HT-29 (cell line): ENCODE data around the gene ARHGAP6. TPM values are rescaled to one million over a fixed set of nuclear protein-coding genes. Genes with fewer than 3 reads are reported as not detected.

Experiments used
- DNase-seq: peaks from one replicate; pipeline ENCODE4 v3.0.0-alpha.2; 2015; ENCODE audit warnings: low spot score
- total RNA-seq: library from RNA; depleted of rRNA; stranded (reverse); fragments of >200 nt; shearing (Covaris generic); gene quantifications from 2 replicates; pipeline ENCODE4 v1.2.3, GENCODE V29; 2014; rRNA removed

The ARHGAP6 gene, protein sequence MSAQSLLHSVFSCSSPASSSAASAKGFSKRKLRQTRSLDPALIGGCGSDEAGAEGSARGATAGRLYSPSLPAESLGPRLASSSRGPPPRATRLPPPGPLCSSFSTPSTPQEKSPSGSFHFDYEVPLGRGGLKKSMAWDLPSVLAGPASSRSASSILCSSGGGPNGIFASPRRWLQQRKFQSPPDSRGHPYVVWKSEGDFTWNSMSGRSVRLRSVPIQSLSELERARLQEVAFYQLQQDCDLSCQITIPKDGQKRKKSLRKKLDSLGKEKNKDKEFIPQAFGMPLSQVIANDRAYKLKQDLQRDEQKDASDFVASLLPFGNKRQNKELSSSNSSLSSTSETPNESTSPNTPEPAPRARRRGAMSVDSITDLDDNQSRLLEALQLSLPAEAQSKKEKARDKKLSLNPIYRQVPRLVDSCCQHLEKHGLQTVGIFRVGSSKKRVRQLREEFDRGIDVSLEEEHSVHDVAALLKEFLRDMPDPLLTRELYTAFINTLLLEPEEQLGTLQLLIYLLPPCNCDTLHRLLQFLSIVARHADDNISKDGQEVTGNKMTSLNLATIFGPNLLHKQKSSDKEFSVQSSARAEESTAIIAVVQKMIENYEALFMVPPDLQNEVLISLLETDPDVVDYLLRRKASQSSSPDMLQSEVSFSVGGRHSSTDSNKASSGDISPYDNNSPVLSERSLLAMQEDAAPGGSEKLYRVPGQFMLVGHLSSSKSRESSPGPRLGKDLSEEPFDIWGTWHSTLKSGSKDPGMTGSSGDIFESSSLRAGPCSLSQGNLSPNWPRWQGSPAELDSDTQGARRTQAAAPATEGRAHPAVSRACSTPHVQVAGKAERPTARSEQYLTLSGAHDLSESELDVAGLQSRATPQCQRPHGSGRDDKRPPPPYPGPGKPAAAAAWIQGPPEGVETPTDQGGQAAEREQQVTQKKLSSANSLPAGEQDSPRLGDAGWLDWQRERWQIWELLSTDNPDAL (N-terminal part only)
- total RNA-seq: 0.10 TPM in 1 of 2 replicates, not detected in the other

DNA sequence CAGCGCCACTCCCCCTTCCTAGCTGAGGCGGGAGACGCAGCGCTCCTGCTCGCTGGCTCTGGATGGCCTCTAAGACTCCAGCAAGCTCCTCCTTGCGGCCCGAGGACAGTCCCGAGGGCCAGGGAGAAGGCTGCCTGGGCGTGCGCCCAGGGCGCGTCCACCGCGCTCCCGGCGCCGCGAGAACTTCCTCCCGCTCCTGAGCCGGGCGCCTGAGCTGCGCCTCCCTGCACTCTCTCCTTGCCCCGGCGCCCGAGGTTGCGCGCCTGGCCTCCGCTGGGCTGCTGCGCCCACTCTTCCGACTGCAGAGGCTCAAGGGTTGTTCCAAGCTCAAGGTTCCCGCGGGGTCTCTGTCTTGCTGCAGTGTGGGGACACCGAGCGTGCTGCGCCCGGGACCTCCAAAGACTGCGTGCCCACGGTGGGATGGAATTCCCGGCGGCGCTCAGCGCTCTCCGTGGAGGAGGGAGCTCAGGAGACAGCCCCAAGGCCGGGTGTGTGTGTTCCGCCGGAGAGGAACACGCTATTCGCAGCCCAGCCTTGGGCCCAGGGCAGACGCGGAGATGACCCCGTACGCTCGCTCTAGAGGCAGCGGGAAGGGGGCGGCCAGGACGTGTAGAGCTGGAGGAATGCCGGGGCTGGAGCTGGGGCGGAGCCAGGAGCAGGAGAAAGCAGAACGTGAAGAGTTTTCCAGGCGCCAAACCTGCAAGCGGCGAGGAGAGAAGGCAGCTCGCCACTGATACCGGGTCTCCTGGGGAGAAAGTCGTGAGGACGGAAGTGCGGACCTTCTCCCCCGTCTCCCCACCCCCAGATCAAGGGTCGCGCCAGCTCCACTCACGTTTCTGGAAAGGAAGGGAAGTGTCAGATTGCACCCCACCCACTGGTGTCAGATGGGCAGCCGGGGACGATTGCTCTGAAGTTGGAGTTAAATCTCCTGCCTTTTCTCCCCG, at the start of gene ARHGAP6:
ARHGAP6 (minus strand) TSS at position 753 of the 944 bp plus-strand sequence. CDS start 1,092 bp downstream, outside the sequence.
- DNase-seq: no peak

- DNase-seq: no peak
Measured at GRCh38 chrX:11704725-11705495, 39.2 kb upstream of the ARHGAP6 start.

- DNase-seq: no peak
Measured at GRCh38 chrX:11703855-11704254, 38.1 kb upstream of the ARHGAP6 start.

- DNase-seq: no peak
Measured at GRCh38 chrX:11702965-11703631, 37.4 kb upstream of the ARHGAP6 start.

DNA sequence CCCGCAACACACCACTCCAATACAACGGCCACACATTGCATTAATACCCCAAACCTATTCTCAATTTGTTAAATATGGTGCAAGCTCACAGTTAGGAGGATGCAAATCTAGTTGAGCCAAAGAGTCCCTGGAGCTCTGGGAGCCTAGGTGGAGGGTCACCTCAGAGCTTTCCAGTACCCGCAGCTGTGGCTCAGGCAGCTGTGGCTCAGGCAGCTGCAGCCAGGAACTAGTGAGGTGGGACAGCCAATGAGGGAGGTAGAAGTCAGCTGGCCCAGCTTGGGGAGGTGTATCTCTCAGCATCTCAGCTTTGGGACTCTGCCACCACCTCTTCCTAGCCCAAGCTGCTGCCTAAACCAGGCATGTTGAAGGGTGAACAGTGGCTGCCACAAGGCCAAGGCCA, 36.7 kb upstream of the ARHGAP6 start:
- no peak for DNase-seq

GRCh38 chrX:11698702-11699101, 33.0 kb upstream of the ARHGAP6 start:
- no peak for DNase-seq

DNA sequence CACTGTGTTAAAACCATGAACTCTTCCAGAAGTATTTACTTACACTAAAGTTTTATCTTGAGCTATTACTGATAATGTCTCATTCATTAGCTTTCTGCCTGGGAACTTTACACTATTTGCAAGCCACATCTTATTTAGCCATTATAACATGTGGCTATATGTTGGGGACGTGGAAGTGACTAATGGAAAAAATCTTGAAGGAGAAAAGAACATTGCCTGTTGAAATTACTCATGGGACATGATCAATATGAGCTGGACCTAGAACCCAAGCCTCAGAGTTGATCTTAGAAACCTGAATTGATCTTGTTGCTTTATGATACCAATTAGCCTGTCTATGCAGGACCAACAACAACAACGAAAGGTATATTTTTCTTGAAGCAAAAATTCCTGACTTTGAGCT, 22.5 kb upstream of the ARHGAP6 start:
- DNase-seq: no peak

DNA sequence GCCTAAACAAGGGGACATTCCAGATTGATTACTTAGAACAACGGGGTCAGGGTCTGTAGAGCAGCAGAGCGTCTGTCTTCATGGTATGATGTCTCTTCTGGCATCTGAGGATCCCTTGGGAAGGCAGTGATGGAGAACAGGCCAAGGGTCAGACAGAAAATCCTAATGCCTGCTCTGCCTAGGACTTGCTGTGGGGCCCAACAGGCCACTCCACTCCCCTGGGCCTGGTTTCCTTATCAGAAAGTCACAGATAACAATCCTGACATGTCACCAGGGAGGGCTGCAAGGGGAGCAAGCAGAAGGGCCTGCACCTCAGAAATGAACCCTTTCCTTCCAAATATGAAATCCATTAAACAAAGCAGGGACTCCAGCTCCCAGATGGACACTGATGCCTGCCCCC, 21.4 kb upstream of the ARHGAP6 start:
- no peak for DNase-seq

DNA sequence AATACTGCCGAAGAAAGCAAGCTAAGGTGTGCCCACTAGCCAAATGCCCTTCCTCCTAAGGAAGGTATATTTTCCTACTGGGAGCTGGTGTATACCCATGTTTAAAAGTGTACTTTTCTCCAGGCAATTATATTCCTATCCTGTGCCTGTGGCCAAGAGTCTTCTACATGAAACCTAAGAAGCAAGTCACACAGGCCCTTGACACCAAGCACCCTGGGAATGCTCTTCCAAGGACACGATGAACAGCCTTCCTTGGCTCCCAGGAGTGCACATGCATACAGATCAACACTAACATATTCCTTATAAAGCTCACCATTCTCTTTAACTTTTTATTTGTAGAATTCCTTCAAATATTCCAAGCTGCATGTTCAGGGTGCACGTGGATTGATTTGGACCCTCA, 17.3 kb upstream of the ARHGAP6 start:
- no peak for DNase-seq

DNA sequence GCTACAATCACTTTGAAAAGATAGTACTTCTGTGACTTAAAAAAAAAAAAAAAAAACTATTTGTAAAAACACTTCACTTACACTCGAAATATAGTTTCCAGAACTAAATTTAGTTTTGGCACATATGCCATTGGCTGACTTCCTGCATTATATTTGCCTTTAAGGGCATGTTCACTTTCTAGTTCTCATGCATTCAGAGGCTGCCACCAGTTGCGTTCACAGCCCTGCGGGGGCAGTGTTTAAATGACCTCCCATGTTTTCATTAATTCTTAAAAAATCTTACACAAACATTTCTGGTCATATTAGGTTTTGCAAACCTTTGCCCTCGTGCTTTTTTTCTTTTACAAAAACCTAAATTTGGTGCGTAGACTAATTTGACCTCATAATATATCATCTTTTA, 12.4 kb upstream of the ARHGAP6 start:
- DNase-seq: no peak

GRCh38 chrX:11672213-11672612, 6.5 kb upstream of the ARHGAP6 start:
- no peak for DNase-seq

DNA sequence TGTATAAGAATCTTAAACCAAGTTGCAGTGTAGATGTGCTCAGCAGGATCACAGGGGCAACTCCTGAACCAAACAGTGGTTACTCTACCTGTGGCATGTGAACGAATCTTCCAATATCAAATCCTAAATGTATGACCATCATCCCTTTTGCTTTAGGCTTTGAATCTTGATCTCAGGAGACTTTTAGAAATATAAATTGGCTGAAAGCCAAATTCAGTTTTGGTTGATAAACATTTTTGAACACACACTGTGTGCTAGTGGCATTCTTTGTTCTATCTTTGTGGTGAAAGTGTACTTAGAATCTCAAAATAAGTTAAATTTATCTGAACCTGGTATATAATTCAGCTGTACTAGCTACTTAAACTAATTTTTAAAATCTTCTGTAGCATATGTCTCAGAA, 4.6 kb upstream of the ARHGAP6 start:
- DNase-seq: no peak

- DNase-seq: no peak
Measured at GRCh38 chrX:11666952-11667685, 1.4 kb upstream of the ARHGAP6 start.

DNA sequence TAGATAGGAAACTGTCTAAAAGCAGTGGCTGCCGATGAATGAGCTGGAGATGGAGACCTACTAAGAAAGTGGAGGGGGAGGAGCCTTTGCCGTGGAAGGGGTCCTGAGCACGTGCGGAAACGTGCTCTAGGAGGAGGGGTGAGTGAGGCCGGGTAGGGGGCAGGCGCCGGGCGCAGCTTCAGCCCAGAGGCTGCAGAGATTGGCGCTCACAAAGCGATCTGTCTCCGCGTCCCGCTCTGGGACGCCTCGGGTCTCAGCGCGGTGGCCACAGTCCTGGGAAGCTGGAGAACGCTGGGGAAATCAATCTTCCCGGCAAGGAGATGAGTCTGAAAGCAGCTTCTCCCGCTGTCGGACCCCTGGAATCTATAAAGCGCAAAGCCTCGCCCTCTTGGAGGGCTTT, 444 bp upstream of the ARHGAP6 start:
- no peak for DNase-seq

GRCh38 chrX:11664211-11665167, 1.2 kb downstream of the ARHGAP6 start:
- no peak for DNase-seq

GRCh38 chrX:11663875-11664210, 1.9 kb downstream of the ARHGAP6 start:
- DNase-seq: no peak

DNA sequence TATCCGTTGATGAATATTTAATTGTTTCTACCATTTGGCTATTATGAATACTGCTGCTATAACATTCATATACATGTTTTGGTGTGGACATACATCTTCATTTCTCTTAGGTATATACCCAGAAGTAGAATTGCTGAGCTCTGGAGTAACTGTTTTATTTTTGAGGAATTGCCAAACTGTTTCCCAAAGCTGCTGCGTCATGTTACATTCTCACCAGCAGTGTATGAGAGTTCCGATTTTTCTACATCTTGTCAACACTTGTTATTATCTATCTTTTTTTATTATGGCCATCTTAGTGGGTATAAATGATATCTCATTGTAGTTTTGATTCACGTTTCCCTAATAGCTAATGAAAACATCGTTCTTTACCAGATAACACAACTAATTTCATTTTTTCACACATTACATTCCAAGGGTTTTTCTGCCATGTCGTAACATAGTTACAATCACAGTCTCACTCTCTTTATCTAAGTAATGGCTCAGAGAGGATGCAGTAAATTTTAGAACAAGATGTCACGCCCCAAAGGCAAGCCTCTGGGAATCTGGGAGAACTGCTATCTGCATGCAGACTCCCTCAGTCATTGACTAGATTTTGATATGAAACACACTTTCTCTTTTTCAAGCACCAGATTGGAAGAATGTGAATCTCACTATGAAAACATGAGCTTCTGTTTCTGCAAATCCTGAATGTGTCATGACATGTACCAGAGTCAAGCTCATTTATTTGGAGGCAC, 10.3 kb downstream of the ARHGAP6 start:
- DNase-seq: no peak
